OCI-LY1 (cell line): ENCODE data around the gene MAP4K3.

Source experiments
- H2AFZ ChIP-seq: fragments of 200-600 bp; sonication (generic), shearing (Covaris generic); 2 replicates; pipeline ENCODE4 v1.6.0; 2014; ENCODE audit warnings: antibody characterized with exemption, mild to moderate bottlenecking, low read length
- H3F3A ChIP-seq: fragments of 200-600 bp; sonication (generic), shearing (Covaris generic); 2 replicates; pipeline ENCODE4 v1.6.0; 2014; ENCODE audit warnings: mild to moderate bottlenecking, antibody characterized with exemption, low read length, moderate library complexity; ENCODE audit not compliant: insufficient read depth
- H3K27ac ChIP-seq: fragments of 200-600 bp; sonication (generic); 2 replicates; pipeline ENCODE4 v1.5.1; 2014; ENCODE audit warnings: low read length, mixed run types, mild to moderate bottlenecking, low read depth; ENCODE audit not compliant: poor library complexity, severe bottlenecking
- H3K27me3 ChIP-seq: fragments of 200-600 bp; sonication (generic); 2 replicates; pipeline ENCODE4 v1.6.0; 2014; ENCODE audit warnings: antibody characterized with exemption, mild to moderate bottlenecking, low read length, moderate library complexity; ENCODE audit not compliant: insufficient read depth
- H3K36me3 ChIP-seq: fragments of 200-600 bp; sonication (generic); 2 replicates; pipeline ENCODE4 v1.6.1; 2014; ENCODE audit warnings: mild to moderate bottlenecking, antibody characterized with exemption, low read length, moderate library complexity, mixed read lengths; ENCODE audit not compliant: insufficient read depth
- H3K4me1 ChIP-seq: fragments of 200-600 bp; sonication (generic); 2 replicates; pipeline ENCODE4 v1.5.1; 2014; ENCODE audit warnings: mild to moderate bottlenecking, low read length, moderate library complexity; ENCODE audit not compliant: insufficient read depth, severe bottlenecking
- H3K4me2 ChIP-seq: fragments of 200-600 bp; sonication (generic), shearing (Covaris generic); 2 replicates; pipeline ENCODE4 v1.6.1; 2014; ENCODE audit warnings: low read length
- H3K4me3 ChIP-seq: fragments of 200-600 bp; sonication (generic); 2 replicates; pipeline ENCODE4 v1.5.1; 2014; ENCODE audit warnings: low read length, low read depth, mild to moderate bottlenecking, mixed read lengths; ENCODE audit not compliant: poor library complexity, severe bottlenecking
- H3K79me2 ChIP-seq: fragments of 200-600 bp; shearing (Covaris generic); 2 replicates; pipeline ENCODE4 v1.6.1; 2016; ENCODE audit warnings: mixed run types, low read length, mixed read lengths; ENCODE audit not compliant: insufficient read depth
- H3K9ac ChIP-seq: fragments of 200-600 bp; sonication (generic), shearing (Covaris generic); 2 replicates; pipeline ENCODE4 v1.6.1; 2014; ENCODE audit warnings: mild to moderate bottlenecking, low read length, mixed read lengths
- H3K9me2 ChIP-seq: fragments of 200-600 bp; sonication (generic), shearing (Covaris generic); 2 replicates; pipeline ENCODE4 v1.6.1; 2014; ENCODE audit warnings: low read depth, mild to moderate bottlenecking, low read length, mixed read lengths
- H3K9me3 ChIP-seq: fragments of 200-600 bp; shearing (Covaris generic); 2 replicates; pipeline ENCODE4 v1.6.1; 2014; ENCODE audit warnings: low read length, mixed read lengths
- H4K20me1 ChIP-seq: fragments of 200-600 bp; sonication (generic), shearing (Covaris generic); 2 replicates; pipeline ENCODE4 v1.6.0; 2016; ENCODE audit warnings: mild to moderate bottlenecking, low read length; ENCODE audit not compliant: insufficient read depth
- CTCF ChIP-seq: fragments of 200-600 bp; sonication (generic), shearing (Covaris generic); IDR thresholded peaks from 2 replicates; pipeline ENCODE4 v1.5.1; 2017; ENCODE audit warnings: mild to moderate bottlenecking, antibody characterized with exemption, low read length, moderate library complexity, mixed read lengths
- EZH2 ChIP-seq: fragments of 200-600 bp; sonication (generic), shearing (Covaris generic); IDR thresholded peaks from 2 replicates; pipeline ENCODE4 v1.8.0; 2017; ENCODE audit warnings: borderline replicate concordance, mixed run types, mild to moderate bottlenecking, antibody characterized with exemption, low read length, moderate library complexity, mixed read lengths

The MAP4K3 gene

GRCh38 chr2:39383146-39383545 lies 53.9 kb downstream of the MAP4K3 start:
- no peak for TF ChIP-seq CTCF
- no peak for TF ChIP-seq EZH2
- Histone ChIP-seq H4K20me1 (no peaks in the 10 kb centered on the region), H3K27ac (no peak overlapping the region), H3K9ac (no peak overlapping the region), H3K79me2 (peaks cover 15% of the 10 kb centered on the region), H3K4me3 (no peak overlapping the region), H3K9me2 (no peaks in the 10 kb centered on the region), H3K4me2 (no peak overlapping the region), H3K36me3 (no peaks in the 10 kb centered on the region), H2AFZ (no peak overlapping the region), H3K4me1 (peaks cover 15% of the 10 kb centered on the region), H3K9me3 (0 out of 2 replicates have a peak, but pooled peaks cover 2% of the 10 kb centered on the region), H3F3A (no peaks in the 10 kb centered on the region), H3K27me3 (no peaks in the 10 kb centered on the region)

DNA sequence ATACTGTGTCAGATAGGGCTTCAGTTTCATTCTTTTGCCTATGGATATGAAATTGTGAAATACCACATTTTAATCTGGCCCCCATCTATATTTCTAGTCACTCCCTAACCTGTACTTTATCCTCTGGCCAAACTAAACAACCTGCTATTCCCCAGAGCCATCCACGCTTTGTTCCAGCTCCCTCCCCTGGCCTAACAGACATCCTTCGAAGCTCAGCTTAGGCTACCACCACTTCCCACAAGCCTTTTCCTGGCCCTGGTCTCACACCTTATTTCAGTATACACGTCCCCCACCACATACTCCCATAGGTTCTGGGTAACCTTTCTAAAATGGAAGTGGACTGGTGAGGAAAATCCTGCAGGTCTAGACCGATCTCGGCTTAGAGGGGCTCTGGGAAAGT lies 55.4 kb downstream of the MAP4K3 start:
- no peaks in the 10 kb centered on the region for H3K27me3 ChIP-seq
- H3K9me3 ChIP-seq: 0 out of 2 replicates have a peak, but pooled peaks cover 2% of the 10 kb centered on the region
- H2AFZ ChIP-seq: no peak overlapping the region
- peaks cover 25% of the 10 kb centered on the region for H3K4me1 ChIP-seq
- no peaks in the 10 kb centered on the region for H3K36me3 ChIP-seq
- H4K20me1 ChIP-seq: no peaks in the 10 kb centered on the region
- H3K9me2 ChIP-seq: no peaks in the 10 kb centered on the region
- H3K27ac ChIP-seq: no peak overlapping the region
- H3F3A ChIP-seq: no peaks in the 10 kb centered on the region
- no peak overlapping the region for H3K9ac ChIP-seq
- TF ChIP-seq CTCF (no peak), EZH2 (no peak)
- no peak overlapping the region for H3K4me2 ChIP-seq
- peaks cover 3% of the 10 kb centered on the region; the same call in 1 of the 2 replicates for H3K79me2 ChIP-seq
- H3K4me3 ChIP-seq: no peak overlapping the region

DNA sequence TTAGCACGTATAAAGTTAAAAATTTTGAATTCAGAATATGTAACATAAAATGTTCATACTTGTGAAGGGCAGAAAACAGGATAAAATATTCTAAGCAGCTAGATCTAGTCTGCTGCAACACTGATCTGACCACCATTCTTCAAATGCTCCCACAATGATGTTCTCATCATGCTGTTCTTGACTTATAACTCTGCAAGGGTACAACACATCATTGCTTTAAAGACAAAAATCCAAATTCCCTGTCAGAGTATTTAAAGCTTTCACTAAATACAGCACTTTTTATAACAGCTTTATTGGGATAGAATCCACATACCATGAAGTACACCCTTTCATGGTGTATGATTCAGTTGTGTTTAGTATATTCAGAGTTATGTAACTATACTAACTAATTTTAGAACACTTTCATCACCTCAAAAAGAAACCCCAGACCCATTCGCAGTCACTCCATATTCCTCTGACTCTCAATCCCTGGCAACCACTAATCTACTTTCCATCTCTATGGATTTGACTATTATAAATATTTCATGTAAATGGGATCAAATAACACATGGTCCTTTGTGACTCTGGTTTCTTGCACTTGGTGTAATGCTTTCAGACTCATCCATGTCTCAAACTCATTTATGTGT lies 56.4 kb downstream of the MAP4K3 start:
- Histone ChIP-seq H3K4me3 (no peak overlapping the region), H3K27me3 (no peaks in the 10 kb centered on the region), H3K9me3 (0 out of 2 replicates have a peak, but pooled peaks cover 3% of the 10 kb centered on the region), H3K9me2 (no peaks in the 10 kb centered on the region), H3K4me2 (no peak overlapping the region), H3K79me2 (0 out of 2 replicates have a peak, but pooled peaks cover 3% of the 10 kb centered on the region), H3F3A (no peaks in the 10 kb centered on the region), H3K27ac (no peak overlapping the region), H4K20me1 (no peaks in the 10 kb centered on the region), H2AFZ (no peak overlapping the region), H3K36me3 (peaks cover 5% of the 10 kb centered on the region), H3K4me1 (peaks cover 25% of the 10 kb centered on the region), H3K9ac (no peak overlapping the region)
- TF ChIP-seq CTCF (no peak), EZH2 (no peak)
